ENCODE results near the gene RUNX2.
"Not testable (repeated sequence)": the region's sequence is repeated elsewhere in the genome, so short reads cannot be mapped to it uniquely, and the experiment has no call there.

RUNX2 gene

DNA sequence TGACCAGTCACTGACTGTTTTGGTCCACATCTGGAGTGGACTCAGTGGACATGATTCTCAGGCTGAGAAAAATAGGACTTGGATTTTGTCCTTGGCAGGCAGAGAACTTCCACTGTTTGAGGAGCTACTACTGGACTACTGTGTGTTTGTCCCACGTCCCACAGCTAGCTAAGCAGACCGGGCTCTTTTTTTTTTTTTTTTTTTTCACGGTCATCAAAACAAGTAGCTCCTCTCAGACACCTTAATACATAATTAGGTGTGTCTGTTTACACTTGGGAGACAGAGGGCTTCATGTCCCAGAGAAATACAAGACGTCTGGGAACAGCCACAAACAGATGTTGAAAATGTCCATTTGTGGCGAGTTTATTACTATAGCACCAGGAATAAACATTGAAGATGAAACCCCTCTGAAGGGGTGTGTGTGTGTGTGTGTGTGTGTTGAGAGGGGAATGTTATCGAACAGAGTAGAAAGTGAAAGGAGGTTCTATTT is 204.6 kb downstream of the RUNX2 start:
- DNase-seq: no peak

GRCh38 chr6:45533386-45533785 is 205.3 kb downstream of the RUNX2 start:
- DNase-seq: no peak

DNA sequence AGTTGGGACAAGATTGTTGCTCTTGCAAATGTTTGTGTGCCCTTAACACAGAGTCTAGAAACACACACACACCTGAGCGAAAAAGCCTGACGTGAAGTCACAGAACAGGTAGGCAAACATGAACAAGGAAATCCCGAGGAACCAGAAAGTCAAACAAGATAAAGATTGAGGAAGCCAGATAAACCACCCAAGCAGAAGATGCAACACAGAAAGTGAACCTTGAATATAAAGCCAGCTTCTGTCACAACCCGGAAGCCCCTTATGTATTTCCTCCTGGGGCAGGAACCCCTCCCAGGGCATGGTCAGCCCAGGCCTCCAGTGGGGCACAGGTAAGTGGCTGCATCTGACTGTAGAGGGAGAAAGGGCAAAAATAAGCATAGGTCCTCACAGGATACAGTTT is 207.8 kb downstream of the RUNX2 start:
- no peak for DNase-seq

DNA sequence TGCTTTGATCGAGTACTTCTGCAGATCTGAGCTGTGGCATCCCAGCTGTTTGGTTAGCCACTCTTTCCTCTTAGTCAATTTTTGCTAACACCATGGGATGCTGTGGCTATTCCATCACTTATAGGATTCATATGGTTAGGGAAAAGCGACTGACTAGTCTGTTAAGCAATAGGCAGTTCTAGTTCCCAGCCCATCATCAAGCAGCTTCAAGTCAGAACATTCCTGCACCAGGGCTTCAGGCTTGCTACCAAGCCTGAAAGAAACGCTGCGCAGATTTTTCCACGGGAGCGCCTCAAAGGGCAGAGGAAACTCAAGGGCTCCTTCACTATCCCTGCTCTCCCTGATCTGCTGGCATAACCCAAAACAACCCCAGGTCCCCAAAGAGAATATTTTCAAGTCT is 209.4 kb downstream of the RUNX2 start:
- no peak for DNase-seq

DNA sequence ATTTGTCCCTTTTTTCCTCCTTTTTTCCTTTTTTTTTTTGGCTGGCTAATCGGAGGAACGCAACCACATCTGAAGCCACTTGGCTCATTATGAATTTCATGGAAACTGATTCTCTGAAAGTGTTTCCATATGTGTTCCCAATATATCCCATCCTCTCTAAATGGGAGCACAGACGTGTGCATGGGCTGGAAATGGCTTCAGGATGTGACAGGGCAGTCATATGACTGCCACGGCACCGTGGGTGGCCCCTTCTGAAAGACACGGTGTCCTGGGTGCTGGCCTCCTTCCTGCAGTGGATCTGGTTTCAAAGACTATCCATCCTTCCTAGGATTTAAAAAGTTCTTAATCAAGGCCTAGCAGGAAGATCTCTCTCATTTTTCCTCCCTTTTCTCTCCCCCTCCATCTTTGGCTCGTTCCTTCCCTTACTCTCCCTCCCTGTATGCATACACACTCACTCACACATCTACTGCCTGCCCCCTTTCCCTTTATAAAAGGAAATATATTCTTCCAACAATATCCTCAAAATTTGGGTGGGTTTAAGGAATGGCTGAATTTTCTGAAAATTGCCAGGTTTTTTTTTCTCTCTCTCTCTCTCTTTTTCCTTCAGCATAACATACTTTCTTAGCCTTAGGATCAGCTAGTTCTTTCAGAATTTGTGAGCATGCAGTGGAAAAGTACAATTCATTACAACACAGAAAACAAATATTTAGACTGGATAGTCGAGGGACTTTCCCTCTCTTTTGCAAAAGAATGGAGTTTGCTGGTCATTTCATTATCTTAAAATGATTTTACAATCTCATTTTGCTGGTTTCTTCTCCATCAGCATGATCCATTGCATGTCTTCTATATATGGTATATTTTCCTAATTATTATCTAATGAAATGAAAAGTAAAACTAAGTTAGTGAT is 210.8 kb downstream of the RUNX2 start:
- no peak for DNase-seq

DNA sequence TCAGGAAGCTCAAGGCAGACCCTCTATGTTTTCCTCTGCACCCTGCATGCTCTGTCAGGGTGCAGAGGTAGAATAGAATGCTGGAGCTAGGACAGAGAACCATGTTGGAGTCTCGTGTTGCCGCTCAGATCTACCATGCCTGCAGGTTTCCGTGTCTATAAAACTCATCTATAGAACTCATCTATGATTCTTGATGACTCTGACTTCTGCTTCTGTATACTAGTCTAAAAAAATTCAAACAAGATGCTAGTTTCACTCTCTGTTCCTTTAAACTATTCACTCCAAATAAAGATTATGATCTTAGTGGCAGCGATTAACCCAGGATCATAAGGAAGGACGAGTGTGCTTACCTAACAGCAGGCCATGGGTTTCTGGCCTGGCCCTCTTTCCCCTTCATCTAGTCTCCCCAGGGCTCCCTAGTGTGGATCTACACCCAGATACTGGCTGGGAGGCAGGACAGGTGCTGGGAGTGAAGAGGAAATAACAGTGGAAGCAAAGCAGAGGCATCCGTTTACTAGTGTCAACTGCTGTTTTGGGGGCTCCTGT is 212.3 kb downstream of the RUNX2 start:
- DNase-seq: no peak

- no peak for DNase-seq
Observed at GRCh38 chr6:45541934-45542333, 213.8 kb downstream of the RUNX2 start.

DNA sequence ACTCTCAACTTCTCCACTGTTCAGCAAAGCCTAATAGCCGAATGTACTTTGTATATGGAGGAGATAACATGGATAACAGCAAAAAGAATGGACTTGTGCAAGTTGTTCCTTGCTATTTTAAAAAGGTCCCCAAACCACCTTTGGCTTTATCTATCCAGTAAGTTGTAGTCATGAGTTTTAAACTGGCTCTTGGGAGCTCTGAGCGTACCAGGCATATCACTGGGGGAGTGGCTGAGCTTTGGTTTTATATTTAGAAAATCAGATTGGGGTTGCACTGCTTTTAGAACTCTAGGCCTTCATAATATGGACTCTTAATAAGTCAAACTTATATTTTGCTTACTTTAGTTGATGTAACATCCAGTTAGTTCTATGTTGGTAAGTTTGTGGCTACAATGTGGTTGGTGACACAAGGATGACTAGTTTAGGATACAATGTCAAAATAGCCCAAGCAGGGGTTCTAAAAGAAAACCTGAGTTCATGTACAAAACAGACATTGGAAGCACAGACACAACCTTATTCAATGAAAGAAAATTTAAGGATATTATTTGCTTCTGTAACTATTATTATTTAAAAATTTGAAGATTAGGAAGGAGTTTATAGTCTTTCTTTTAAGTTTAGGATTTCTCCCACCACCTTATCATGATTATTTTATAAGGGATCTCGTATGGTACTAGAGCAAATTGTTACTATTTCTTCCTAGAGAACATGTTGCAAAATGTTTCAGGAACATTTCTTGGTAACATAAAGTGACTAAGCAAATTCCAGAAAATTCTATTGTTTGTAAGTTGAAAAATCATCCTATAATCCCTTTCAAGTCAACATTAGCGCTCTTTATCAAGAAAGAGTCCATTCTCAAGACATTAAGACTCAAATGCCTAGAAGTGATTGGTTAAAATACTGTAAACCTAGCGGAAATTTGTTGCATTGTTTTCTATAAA is 215.4 kb downstream of the RUNX2 start:
- no peak for DNase-seq

- no peak for DNase-seq
Observed at GRCh38 chr6:45545416-45545815, 217.3 kb downstream of the RUNX2 start.

- DNase-seq: no peak
Observed at GRCh38 chr6:45548657-45549515, 220.8 kb downstream of the RUNX2 start.

GRCh38 chr6:45552536-45552935 is 224.4 kb downstream of the RUNX2 start:
- no peak for DNase-seq

- no peak for DNase-seq
Observed at GRCh38 chr6:45553730-45554344, 225.7 kb downstream of the RUNX2 start.

DNA sequence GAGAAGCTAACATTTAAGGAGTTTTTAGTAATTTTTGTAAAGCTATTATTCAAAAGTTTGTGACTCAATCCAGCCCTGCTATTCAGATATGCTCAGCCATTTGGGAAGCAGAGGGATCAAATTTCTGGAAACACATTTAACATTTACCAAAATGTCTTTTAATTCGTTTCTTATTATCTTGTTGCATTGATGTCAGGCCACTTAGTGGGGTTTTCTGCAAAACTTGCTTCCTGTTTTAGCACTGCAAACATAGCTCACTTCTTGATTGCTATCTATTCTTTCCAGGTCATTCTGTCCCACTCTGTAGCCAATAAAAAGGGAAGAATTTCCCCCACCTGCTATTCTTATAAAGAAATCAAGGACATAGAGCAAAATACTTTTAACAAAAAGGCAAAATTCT is 226.5 kb downstream of the RUNX2 start:
- DNase-seq: no peak

DNA sequence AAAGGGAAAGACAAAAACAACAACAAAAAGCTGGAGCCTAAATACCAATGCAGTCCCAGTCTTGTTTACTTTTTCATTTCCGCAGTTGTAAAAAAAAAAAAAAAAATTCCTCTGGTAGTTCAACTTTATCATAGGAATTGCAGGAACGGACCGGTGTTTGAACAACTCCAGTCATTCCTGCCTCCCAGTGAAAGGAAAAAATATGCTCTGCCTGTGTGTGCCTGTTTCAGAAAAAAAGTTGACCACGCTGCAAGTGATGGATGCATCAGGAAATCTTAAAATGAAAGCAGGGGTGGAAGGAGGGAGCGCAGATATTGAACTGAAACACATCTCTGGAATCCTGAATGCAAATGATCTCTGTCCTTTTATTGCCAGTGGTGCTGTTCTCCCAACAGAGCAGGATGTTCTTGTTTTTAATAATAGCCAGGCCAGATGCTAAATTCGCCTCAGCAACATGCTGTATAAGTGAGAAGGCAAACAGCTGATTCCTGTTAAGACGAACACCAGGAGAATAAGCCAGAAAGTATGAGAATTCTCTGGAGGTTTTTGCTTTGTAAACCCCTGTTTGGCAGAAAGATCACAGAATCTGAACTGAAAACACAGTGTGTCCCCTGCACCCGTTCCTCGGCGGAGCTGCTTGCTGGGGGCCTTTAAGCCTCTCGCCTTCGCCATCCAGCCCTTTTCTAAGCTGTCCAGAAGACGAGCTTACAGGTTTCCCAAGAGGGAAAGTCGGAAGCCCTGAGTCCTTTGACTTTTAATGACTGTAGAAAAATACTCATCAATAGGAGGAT is 228.0 kb downstream of the RUNX2 start:
- no peak for DNase-seq

DNA sequence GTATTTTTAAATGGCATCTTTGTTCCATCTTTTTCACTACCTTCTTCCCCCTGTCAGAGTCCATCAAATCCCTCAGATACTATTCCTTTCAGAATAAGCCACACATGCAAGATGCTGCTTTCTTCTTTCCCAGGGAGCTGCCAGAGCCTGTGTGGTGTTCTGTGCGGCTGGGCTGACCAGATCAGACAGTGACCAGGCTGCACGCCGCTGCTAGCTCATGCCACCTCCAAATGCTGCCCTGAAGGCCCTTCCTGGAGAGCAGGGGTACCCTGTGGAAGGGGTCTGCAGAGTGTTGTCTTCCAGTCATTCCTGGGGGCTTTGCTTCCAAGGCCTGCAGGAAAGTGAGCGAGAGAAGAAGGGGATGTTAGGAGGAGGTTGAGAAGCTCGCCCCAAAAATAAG is 228.7 kb downstream of the RUNX2 start:
- DNase-seq: no peak

DNA sequence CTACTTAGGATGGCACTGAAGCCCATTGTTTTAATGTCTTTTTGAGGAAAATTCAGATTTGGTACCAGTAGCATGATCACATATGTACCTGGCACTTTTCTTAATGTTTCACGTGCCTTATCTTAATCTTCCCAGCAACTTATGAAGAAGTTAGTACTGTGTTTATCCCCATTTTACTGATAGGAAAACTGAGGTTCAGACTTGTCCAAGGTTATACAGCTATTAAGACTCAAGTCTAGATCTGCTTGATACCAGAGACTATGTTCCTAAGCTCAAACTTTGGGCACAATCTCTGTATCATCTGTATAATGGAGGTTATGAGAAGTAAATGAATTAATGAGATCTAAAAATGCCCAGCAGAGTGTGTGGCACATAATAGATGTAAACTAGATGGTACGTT is 229.3 kb downstream of the RUNX2 start:
- DNase-seq: no peak

- DNase-seq: no peak
Observed at GRCh38 chr6:45558858-45559257, 230.7 kb downstream of the RUNX2 start.

GRCh38 chr6:45560321-45560820 is 232.2 kb downstream of the RUNX2 start:
- DNase-seq: not testable (repeated sequence)

DNA sequence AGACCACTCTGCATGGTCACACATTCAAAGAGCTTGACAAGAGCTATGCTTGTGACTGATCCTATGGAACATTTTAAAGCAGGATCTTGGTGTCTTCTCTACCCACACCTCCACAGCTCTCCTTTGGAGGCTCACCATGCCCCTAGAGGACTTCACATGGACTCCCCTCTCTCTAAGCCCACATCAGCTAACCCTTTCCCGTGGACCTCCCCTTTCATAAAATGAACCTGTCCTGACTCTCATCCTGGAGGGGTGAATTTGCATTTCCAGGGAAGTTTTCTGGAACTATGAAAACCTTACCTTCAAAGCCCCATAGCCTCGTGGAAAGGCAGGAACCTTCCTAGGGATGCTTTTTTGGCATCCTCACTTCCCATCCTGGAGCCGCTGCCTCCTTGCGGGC is 234.0 kb downstream of the RUNX2 start:
- no peak for DNase-seq

- DNase-seq: no peak
Observed at GRCh38 chr6:45563041-45563440, 234.9 kb downstream of the RUNX2 start.

GRCh38 chr6:45563844-45564243 is 235.7 kb downstream of the RUNX2 start:
- DNase-seq: no peak

Measured in activated CD4-positive, alpha-beta T cell treated with anti-CD3 and anti-CD28 coated beads, Interleukin-2, amount 50 U/mL, for 48 hours (primary cell).